NOMO-1 (cell line): ENCODE data around the gene PIGQ.

Experiments
- DNase-seq, 2 experiments: peaks; one replicate each; lab custom pipeline; 2025; ENCODE audit not compliant: unreplicated experiment in 2 of 2; lab: John Stamatoyannopoulos, UW

PIGQ gene

DNA sequence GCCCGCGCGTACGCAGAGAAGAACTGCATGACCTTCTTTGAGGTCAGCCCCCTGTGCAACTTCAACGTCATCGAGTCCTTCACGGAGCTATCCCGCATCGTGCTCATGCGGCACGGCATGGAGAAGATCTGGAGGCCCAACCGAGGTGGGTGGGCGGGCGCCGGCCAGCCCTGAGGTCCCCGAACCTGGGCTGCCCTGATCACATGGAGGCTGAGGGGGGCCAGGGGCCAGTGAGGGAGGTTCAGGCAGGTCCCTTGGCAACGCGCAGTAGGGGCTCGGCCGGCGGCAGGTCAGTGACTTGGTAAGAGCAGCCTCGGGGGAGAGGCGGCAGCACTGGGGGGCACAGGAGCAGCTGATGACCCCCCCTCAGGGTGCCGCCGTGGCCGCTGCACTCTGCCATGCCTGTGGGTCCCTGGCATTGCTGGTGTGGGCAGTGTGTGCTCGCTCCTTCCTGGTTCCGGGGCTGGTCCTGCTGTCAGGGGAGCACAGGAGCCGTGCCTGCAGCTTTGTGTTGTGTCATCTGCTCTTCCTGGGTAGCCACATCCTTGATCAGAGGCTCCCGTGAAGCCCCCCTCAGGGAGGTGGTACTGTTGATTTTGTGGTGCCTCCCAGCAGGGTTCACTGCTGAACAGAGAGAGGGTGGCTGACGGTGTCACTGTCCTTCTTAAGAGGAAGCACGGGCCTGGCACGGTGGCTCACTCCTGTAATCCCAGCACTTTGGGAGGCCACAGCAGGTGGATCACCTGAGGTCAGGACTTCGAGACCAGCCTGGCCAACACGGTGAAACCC, 56.4 kb downstream of the PIGQ start:
- no peak for DNase-seq

DNA sequence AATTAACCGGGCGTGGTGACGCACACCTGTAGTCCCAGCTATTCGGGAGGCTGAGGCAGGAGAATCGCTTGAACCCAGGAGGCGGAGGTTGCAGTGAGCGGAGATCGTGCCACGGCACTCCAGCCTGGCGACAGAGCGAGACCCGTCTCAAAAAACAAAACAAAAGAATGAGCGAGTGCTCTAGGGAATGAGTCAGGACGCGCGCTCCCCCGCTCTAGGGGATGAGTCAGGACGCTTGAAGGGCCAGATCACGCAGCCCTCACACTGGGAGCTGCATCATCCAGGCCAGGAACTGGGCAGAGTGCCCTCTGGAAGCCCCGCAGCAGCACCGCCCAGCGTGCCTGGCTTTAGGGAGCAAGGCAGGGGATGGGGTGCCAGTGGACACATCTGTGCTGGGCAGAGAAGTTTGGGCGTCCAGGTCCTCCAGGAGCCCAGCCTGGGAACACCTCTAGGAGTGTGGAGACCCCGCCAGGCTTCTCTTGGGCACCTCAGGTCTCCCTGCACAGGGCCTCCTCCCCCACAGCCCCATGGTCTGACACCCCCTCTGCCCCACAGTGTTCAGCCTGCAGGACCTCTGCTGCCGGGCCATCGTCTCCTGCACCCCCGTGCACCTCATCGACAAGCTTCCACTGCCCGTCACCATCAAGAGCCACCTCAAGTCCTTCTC, 57.2 kb downstream of the PIGQ start:
- no peak for DNase-seq

DNA sequence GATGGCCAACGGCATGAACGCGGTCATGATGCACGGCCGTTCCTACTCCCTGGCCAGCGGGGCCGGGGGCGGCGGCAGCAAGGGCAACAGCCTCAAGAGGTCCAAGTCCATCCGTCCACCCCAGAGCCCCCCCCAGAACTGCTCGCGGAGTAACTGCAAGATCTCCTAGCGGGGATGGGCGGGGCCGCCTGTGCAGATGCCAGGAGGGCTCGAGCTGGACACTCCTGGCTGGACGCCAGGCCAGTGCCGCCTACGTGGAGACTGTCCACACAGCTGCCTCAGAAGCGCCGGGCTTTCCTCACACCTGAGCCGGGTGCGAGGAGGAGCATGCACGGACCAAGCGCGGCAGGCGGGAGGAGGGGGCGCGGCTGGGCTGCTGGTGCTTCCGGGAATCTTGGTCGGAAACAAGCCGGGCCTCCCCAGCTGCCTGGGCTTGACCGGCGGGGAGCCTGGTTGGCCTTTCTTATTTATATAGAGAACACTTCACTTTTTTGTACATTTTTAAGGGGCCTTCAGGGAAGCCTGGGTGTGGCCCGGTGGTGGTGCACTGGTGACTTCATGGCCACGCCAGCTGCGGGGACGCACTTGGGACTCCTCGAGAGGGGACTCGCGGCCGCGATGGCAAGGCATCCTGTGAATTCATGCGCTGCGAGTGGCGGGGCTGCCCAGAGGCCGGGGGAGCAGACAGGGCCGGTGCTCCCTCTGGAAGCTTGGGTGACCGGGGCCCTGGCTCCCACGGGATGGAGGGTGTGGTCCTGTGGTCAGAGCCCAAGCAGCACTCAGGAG, 57.9 kb downstream of the PIGQ start:
- no peak for DNase-seq

DNA sequence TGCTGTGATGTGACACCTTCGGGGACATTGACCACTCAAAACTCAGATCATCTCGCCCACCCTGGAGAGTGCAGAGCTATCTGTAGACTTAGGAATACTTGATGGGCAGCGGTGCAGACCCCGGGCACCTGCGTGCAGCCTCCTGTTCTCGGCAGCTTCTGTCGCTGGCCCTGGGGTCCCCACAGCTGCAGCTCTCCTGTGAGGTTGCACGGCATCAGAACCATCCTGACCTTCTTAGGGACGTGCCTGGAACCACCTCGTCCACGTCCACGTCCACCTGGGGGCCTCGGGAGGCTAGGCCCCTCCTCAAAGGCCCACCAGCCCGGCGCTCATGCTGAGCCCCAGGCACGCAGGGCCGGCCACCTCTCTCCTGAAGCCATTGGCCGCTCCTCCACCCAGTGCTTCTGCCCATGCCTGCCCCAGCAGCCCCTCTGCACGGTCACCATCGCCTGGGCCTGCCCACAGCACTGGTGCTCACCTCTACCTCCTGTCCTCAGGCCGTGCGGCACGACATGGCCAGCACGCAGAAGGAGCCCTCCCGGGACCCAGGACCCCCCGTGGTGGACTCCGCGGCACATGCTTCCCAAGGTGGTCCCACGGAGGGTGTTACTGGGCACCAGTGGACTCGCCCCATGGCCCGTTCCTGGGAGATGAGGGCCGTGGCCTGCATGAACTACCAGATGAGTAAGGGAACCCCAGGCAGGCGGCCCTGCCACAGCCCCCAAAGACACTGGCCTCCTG, 58.7 kb downstream of the PIGQ start:
- no peak for DNase-seq

DNA sequence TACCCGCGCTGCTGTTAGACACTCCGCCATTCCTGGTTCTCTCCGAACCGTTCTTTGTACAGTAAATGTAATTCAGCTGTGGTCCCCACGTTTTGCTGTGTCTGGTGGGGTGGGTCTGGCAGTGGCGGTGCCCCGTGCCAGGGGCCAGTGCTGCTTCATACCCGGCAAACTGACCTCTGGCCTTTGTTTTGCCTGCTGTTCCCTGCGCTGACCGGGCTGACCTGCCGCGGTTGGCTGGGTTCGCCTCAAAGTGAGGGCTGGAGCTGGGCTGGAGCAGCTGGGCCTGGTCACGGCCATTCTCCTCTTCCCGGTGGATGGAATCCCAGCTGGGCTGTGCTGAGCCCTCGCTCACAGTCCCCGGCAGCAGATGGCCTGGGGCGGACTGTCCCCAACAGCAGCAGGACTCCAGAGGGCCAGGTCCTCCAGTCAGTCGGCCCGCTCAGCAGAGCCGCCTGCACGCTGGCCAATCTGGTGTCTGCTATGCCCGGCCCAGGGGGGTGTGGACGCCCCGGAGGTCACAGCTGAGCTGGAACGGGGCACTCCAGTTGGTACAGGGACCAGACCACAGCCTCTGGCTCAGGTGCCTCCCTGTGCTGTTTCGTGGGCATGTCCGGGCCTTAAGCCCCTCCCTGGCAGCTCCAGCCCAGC, 59.5 kb downstream of the PIGQ start:
- no peak for DNase-seq

DNA sequence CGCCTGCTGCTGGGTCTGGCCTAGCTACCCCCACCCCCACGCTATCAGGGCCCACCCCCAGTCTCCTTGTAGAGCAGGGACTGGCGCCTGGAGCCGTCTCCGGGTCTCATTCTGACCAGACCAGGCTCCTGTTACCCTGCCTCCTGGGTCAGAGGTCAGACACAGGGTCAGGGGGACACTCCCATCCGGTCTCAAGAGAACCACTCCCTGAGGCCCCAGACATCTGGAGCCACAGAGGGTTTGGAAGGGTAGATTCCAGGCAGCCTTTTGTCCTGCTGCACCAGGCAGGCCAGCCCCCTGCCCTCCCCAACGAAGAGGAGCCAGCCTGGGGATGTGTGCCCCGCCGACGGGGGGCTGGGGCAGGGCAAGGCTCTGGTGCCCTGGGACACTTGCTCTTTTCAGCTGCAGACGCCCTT, 60.1 kb downstream of the PIGQ start:
- DNase-seq = no peak

DNA sequence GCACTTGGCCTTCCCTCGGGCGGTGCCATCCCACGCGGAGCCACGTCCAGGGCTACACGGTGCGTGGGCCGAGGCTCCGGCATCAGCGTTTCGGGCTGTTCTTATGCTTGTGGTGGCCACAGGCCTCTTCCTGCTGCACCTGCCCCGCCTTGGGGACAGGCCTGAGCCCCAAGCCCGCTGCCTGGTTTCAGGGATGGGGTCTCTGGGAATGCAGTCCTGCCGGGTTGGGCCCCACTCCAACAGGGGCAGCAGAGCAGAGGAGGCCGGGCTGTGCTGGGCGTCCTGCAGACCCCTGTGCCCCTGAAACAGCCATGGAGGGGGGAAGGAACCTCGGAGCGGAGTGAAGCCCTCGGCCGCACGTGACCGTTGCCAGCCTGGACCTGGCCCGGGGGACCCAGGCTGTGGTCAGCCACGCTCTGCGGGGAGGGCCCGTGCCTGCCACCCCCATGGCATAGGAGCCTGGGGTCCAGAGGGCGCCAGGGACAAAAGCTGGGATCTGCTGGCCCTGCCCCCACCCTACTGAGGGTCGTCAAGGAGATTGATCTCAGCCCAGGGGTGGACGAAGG, 60.6 kb downstream of the PIGQ start:
- no peak for DNase-seq

DNA sequence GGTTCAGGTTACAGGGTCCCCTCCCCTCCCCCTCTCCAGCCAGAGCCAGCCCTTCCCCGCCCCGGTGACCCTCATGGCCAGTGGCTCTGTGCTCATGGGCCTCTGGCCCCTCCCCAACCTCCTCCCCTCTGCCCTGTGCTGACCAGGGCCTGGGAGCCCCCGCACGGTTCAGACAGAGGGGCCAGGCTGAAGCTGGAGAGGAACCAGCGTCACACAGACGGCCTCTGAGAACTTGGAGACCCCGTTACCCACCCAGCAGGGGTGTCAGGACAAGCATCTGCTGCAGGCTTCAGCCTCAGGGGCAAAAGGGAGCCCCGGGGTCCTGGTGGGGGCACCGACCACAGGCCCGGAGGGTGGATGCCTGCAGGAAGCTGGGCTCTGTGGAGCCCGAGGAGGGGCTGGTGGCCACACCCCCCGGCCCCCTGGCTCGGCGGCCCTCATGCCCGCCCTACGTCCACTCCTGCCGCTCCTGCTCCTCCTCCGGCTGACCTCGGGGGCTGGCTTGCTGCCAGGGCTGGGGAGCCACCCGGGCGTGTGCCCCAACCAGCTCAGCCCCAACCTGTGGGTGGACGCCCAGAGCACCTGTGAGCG, 61.1 kb downstream of the PIGQ start, which contains the start of gene WFIKKN1:
Gene WFIKKN1 (plus strand): TSS at position 171 of the 591 bp plus-strand sequence. CDS start 269 bp downstream, at position 440.
- no peak for DNase-seq

DNA sequence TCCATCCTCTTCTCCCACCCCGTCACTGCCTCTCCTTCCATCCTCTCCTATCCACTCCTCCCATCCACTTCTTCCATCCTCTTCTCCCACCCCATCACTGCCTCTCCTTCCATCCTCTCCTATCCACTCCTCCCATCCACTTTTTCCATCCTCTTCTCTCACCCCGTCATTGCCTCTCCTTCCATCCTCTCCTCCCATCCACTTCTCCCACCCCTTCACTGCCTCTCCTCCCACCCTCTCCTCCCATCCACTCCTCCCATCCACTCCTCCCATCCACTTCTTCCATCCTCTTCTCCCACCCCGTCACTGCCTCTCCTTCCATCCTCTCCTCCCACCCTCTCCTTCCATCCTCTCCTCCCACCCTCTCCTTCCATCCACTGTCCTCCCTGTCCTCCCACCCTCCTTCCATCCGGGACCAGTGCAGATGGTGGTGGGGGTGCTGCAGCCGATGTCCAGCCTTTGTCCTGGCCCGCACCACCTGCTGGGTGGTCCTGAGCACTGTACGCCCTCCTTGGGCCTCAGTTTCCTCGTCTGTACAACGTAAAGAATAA, 62.1 kb downstream of the PIGQ start:
- no peak for DNase-seq

DNA sequence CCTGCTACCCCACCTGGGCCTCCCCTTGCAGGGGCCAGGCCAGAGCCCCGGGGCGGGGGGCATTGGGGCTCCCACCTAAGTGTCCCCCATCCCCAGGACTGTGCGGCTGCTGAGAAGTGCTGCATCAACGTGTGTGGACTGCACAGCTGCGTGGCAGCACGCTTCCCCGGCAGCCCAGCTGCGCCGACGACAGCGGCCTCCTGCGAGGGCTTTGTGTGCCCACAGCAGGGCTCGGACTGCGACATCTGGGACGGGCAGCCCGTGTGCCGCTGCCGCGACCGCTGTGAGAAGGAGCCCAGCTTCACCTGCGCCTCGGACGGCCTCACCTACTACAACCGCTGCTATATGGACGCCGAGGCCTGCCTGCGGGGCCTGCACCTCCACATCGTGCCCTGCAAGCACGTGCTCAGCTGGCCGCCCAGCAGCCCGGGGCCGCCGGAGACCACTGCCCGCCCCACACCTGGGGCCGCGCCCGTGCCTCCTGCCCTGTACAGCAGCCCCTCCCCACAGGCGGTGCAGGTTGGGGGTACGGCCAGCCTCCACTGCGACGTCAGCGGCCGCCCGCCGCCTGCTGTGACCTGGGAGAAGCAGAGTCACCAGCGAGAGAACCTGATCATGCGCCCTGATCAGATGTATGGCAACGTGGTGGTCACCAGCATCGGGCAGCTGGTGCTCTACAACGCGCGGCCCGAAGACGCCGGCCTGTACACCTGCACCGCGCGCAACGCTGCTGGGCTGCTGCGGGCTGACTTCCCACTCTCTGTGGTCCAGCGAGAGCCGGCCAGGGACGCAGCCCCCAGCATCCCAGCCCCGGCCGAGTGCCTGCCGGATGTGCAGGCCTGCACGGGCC, 62.9 kb downstream of the PIGQ start:
- no peak for DNase-seq

DNA sequence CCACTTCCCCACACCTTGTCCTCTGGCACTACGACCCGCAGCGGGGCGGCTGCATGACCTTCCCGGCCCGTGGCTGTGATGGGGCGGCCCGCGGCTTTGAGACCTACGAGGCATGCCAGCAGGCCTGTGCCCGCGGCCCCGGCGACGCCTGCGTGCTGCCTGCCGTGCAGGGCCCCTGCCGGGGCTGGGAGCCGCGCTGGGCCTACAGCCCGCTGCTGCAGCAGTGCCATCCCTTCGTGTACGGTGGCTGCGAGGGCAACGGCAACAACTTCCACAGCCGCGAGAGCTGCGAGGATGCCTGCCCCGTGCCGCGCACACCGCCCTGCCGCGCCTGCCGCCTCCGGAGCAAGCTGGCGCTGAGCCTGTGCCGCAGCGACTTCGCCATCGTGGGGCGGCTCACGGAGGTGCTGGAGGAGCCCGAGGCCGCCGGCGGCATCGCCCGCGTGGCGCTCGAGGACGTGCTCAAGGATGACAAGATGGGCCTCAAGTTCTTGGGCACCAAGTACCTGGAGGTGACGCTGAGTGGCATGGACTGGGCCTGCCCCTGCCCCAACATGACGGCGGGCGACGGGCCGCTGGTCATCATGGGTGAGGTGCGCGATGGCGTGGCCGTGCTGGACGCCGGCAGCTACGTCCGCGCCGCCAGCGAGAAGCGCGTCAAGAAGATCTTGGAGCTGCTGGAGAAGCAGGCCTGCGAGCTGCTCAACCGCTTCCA, 63.7 kb downstream of the PIGQ start:
- no peak for DNase-seq
